IPS DF 6.9 (cell line): ENCODE results near the gene OSR1.

ENCODE experiments used
- DNase-seq: peaks from one replicate; pipeline ENCODE4 v3.0.0-alpha.2; 2013; ENCODE audit warnings: low read depth, low spot score
- H3K27ac ChIP-seq: one replicate; pipeline ENCODE4 v1.5.1; 2013; ENCODE audit warnings: low read length, control low read depth
- H3K27me3 ChIP-seq: 2 replicates; pipeline ENCODE4 v1.6.1; 2013; ENCODE audit warnings: mild to moderate bottlenecking, low read length; ENCODE audit not compliant: control insufficient read depth, insufficient read depth
- H3K36me3 ChIP-seq: 2 replicates; pipeline ENCODE4 v1.6.1; 2013; ENCODE audit warnings: low read length; ENCODE audit not compliant: control insufficient read depth, insufficient read depth
- H3K4me1 ChIP-seq: 2 replicates; pipeline ENCODE4 v1.6.1; 2013; ENCODE audit warnings: low read length; ENCODE audit not compliant: control insufficient read depth, insufficient read depth
- H3K4me3 ChIP-seq: 2 replicates; pipeline ENCODE4 v1.5.1; 2013; ENCODE audit warnings: mild to moderate bottlenecking, low read length
- H3K9me3 ChIP-seq: 2 replicates; pipeline ENCODE4 v1.6.1; 2013; ENCODE audit warnings: low read length, inconsistent platforms; ENCODE audit not compliant: control insufficient read depth, insufficient read depth
- WGBS: extraction: QIAGEN DNeasy Blood & Tissue Kit; methylation state at CpG from one replicate; pipeline ENCODE4 v1.1.7; 2013; ENCODE audit warnings: mixed read lengths, missing lambda C conversion rate; ENCODE audit not compliant: insufficient read length, insufficient coverage; 5-methylcytosine and 5-hydroxymethylcytosine counted together

OSR1 gene

GRCh38 chr2:19359456-19359855 lies 1.0 kb upstream of the OSR1 start:
- DNase-seq, result no peak
- H3K36me3 ChIP-seq, result no peaks in the 10 kb centered on the region
- peaks cover 5% of the 10 kb centered on the region for H3K4me1 ChIP-seq
- H3K27ac ChIP-seq, result no peak overlapping the region
- H3K27me3 ChIP-seq, result peaks cover 97% of the 10 kb centered on the region
- no CpG with 5 or more reads among the region's 4 CpGs for whole genome bisulfite sequencing
- H3K4me3 ChIP-seq, result no peak overlapping the region
- H3K9me3 ChIP-seq, result no peaks in the 10 kb centered on the region

DNA sequence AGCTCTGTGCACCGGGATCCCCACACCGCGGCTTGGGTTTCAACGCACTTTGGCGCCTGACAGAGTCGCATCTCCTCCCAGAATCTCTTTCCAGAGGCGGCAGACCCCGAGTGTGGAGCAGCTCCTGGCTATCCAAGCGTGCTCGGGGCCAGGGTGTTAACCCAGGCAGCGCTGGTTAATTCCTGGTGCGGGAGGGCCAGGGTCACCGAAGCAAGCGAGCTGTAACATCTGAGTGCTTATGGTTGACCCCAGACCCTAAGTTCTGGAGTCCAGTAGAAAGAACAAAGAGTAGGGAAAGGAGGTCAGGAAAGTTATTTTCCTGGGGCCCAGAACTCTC lies 566 bp upstream of the OSR1 start:
- no peak for DNase-seq
- Histone ChIP-seq H3K9me3 (no peaks in the 10 kb centered on the region), H3K4me1 (peaks cover 5% of the 10 kb centered on the region), H3K27ac (no peak overlapping the region), H3K36me3 (no peaks in the 10 kb centered on the region), H3K27me3 (peaks cover 97% of the 10 kb centered on the region), H3K4me3 (peak overlapping the region; percentile 39; the same call in 1 of the 2 replicates)
- no CpG with 5 or more reads among the region's 14 CpGs for WGBS

DNA sequence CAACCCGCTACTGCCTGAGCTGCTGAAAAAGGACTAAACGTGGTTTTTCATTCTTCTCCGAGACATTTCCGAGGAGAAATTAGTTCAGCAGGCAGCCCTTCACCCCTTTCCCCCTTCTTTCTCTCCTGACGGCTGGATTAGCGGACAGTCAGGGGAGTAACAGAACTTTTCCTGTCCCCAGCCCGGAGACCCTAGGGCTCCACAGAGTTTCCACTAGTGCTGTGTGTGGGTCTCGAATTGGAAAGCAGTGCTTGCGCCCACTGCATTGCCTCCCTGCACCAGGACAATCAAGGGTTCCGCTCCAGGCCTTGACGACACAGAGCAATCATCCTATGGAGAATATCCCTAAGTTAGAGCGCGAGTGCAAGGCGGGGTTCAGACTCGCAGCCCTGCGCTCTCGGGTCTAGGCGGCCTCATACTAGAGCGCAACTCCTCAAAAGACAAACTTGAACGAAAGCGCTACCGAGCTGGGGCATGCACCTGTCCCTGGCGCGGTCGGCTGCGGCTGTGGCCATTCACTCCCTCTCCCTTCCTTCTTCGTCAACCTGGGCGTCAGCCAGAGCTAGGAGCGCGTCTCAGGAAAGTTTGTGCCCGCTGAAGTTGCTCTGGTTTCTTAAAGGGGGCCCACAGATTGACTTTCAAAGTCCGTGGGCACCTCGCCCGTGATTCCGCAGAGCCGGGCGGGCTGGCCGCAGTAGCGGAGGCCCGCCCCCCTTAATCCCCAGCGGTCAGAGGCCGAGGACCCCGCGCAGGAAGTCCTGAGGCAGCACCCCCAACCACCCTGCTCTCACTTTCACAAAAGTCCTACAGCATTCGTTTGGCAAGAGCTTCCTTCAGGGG lies 801 bp downstream of the OSR1 start:
- peaks cover 9% of the 10 kb centered on the region for H3K4me1 ChIP-seq
- no CpG with 5 or more reads among the region's 45 CpGs for WGBS
- H3K4me3 ChIP-seq, result peak overlapping the region; percentile 34; the same call in 1 of the 2 replicates
- H3K27me3 ChIP-seq, result peaks cover 97% of the 10 kb centered on the region
- H3K36me3 ChIP-seq, result no peaks in the 10 kb centered on the region
- no peak for DNase-seq
- no peak overlapping the region for H3K27ac ChIP-seq
- H3K9me3 ChIP-seq, result no peaks in the 10 kb centered on the region

- DNase-seq, result no peak
- Histone ChIP-seq H3K9me3 (no peaks in the 10 kb centered on the region), H3K27me3 (peaks cover 97% of the 10 kb centered on the region), H3K4me1 (peaks cover 9% of the 10 kb centered on the region), H3K36me3 (no peaks in the 10 kb centered on the region), H3K4me3 (no peak overlapping the region), H3K27ac (no peak overlapping the region)
- WGBS, result no CpG with 5 or more reads among the region's 54 CpGs
Observed at GRCh38 chr2:19356545-19357401, 1.6 kb downstream of the OSR1 start.

- no peak overlapping the region for H3K4me3 ChIP-seq
- no peak overlapping the region for H3K27ac ChIP-seq
- H3K36me3 ChIP-seq, result no peaks in the 10 kb centered on the region
- peaks cover 97% of the 10 kb centered on the region for H3K27me3 ChIP-seq
- H3K9me3 ChIP-seq, result no peaks in the 10 kb centered on the region
- WGBS, result no CpG with 5 or more reads among the region's 35 CpGs
- H3K4me1 ChIP-seq, result peaks cover 9% of the 10 kb centered on the region
- no peak for DNase-seq
Observed at GRCh38 chr2:19355931-19356544, 2.4 kb downstream of the OSR1 start.

DNA sequence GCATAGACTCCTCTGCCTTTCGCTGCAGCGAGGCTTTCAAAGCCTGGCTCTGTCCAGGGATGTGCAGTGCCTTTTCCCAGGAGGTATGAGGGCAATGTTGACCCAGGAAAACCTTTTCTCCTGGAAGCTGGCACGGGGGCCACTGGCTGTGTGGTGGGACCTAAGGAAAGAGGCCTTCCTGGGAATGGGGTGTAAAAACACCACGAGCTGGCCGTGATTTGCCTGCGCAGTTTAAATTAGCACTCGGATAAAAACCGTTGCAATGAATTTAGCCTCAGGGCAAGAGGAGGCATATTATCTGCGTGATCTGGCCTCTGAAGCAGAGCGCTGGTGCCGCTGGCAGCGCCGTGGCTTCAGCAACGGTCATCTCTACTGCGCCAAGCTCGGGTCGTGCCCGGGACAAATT lies 3.0 kb downstream of the OSR1 start:
- H3K4me1 ChIP-seq, result peaks cover 9% of the 10 kb centered on the region
- no peak overlapping the region for H3K4me3 ChIP-seq
- DNase-seq, result no peak
- peaks cover 97% of the 10 kb centered on the region for H3K27me3 ChIP-seq
- H3K9me3 ChIP-seq, result no peaks in the 10 kb centered on the region
- WGBS, result no CpG with 5 or more reads among the region's 18 CpGs
- no peak overlapping the region for H3K27ac ChIP-seq
- no peaks in the 10 kb centered on the region for H3K36me3 ChIP-seq

- Histone ChIP-seq H3K36me3 (no peaks in the 10 kb centered on the region), H3K27ac (no peak overlapping the region), H3K4me3 (no peak overlapping the region), H3K27me3 (peaks cover 95% of the 10 kb centered on the region), H3K9me3 (no peaks in the 10 kb centered on the region), H3K4me1 (peaks cover 9% of the 10 kb centered on the region)
- no CpG with 5 or more reads among the region's 3 CpGs for WGBS
- no peak for DNase-seq
Observed at GRCh38 chr2:19355014-19355405, 3.4 kb downstream of the OSR1 start.

- Histone ChIP-seq H3K9me3 (no peaks in the 10 kb centered on the region), H3K36me3 (no peaks in the 10 kb centered on the region), H3K4me1 (peaks cover 8% of the 10 kb centered on the region), H3K4me3 (no peak overlapping the region), H3K27ac (no peak overlapping the region), H3K27me3 (peaks cover 94% of the 10 kb centered on the region)
- no CpG with 5 or more reads among the region's 11 CpGs for WGBS
- DNase-seq, result no peak
Observed at GRCh38 chr2:19353721-19354050, 4.7 kb downstream of the OSR1 start.

DNA sequence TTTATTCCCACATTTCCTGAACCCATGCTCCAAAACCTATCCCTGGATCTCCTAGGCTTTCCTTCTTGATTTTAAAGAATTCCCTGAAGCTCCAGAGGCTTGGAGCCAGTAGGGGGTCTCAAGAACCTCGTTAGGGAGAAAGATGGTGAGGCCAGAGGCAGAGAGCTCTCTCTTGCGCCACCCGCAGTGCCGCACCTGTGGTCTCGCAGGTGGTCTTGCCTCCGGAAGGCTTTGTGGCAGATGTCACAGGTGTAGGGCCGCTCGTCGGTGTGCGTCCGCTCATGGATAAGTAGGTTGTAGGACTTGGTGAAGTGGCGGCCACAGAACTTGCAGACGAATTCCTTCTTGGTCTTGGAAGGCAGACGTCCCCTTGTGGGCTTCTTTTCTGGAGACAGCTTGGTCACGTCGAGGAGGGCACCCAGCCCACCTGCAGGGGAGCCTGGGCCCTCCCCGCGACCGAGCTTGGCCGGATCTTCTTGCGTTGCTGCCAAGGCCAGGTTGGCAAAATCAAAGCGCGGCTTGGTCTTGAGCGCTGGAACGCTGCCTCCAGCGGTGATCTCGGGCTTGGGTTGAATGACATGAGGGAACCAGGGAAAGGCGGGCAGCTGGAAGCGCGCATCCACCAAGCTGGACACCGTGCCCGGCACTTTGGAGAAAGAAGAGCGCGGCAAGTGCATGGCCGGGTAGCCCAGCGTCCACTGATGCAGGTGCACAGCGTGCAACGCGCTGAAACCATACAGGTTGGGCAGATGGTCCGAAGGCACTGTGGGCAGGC lies 5.3 kb downstream of the OSR1 start:
- DNase-seq, result no peak
- no CpG with 5 or more reads among the region's 40 CpGs for WGBS
- no peak overlapping the region for H3K27ac ChIP-seq
- no peak overlapping the region for H3K4me3 ChIP-seq
- H3K27me3 ChIP-seq, result peaks cover 92% of the 10 kb centered on the region
- H3K4me1 ChIP-seq, result peaks cover 8% of the 10 kb centered on the region
- H3K36me3 ChIP-seq, result no peaks in the 10 kb centered on the region
- H3K9me3 ChIP-seq, result no peaks in the 10 kb centered on the region
